Stimulated activated naive CD4-positive, alpha-beta T cell (primary cell): ENCODE results near the gene KAT6B.

Source experiments
- DNase-seq, 6 experiments: peaks; one replicate each; lab custom pipeline; 2025; lab: John Stamatoyannopoulos, UW

KAT6B gene

DNA sequence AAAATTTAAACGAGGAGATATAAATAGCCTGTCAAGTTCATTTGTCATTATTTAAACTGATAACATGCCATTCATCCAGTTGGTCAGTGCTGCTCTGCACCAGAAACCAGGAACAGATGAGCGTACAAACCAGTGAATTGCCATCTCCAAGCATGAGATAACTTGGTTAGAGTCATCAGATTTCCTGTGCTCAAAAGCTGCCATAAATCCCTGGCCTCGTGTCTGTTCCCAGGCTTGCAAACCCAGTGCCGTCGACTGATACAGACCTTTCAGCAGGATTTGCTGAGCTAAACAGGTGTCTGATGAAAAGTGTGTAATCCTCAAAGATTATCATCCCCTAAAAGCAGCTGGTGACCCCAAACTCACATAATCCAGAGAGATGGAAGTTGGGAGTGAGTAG is 189.0 kb downstream of the KAT6B start:
- DNase-seq, result no peak

DNA sequence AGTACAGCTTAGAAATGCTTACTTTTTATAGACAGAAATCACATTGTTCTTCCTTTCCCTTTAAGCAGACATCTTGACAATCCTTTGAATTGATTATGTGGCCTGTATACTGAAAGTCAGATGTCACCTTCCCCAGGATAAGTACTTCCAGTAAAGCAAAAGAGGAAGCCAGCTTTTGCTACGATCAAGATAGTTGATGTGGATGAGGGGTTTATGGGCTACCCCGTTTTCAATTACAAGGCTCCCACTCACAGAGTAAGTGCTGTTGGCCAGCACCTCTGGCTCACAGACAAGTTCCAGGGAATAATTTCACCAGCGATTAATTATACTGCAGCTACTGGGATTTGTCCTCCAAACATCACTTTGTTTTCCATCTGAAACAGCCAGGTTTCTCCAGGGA is 189.9 kb downstream of the KAT6B start:
- no peak for DNase-seq

DNA sequence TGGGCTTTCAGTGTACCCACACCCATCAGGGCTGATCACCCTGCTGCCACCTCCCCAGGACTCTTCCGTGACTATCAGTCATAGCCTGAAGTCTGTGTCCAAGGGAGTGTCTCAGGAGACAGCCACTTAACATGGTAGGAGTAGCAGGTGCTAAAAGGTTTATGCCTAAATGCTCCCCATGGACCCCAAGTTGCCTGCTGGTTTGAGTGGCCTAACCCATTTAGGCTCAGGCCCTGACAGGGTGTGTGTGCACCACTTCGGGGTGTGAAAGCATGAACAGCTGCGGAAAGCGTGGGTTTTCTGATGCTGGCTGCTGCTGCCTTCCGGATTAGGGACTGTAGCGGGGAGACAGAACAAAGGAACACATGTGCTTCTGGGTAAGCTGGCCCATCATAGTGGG is 191.9 kb downstream of the KAT6B start:
- DNase-seq, result no peak

DNA sequence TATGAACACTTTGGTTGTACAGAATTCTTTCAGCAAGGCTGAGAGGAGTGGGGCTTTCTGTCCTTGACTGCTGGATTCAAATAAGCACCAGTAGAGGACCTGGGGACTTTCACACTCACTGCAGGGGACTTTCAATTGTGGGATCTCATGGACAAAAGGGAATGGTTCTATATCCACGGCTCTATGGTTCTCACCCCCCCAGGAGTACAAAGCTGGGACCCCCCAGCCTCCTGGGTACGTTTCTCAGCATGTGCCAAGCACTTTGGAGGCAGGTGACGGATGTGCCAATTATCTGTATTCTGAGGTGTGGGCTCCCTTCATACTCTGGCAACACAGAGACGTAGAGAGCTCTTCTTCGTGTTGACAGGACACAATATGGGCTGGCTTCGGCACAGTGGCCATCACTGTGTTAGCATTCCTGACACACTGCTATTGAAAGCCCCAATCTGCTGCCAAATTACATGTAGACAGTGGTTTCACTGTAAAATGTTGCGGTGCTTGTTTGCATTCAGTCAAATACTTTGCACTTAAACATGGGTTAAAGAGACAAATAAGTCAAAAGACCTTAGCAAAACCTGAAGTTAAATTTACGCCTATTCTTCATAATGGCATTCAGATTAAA is 192.4 kb downstream of the KAT6B start:
- DNase-seq, result no peak

DNA sequence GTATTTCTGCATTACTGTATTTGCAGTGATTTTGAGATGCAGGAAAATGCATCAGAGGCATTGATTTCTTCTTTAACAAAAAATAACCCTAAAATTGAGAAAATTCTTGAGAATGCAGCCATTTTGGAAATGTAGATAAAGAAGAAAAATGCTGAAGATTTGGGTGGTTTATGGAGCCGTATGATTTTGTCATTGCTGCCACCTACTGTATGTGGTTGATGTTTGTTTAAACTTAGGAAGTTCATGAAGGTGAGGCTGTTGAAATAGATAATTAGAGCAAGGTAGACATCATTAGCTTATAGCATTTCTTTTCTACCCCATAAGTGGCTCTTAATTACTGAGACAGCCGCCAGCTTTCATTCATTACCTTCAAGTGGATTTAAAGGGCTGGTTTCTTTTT is 193.0 kb downstream of the KAT6B start:
- DNase-seq, result peak in 2 of 6 experiments; percentile 36 to 56

DNA sequence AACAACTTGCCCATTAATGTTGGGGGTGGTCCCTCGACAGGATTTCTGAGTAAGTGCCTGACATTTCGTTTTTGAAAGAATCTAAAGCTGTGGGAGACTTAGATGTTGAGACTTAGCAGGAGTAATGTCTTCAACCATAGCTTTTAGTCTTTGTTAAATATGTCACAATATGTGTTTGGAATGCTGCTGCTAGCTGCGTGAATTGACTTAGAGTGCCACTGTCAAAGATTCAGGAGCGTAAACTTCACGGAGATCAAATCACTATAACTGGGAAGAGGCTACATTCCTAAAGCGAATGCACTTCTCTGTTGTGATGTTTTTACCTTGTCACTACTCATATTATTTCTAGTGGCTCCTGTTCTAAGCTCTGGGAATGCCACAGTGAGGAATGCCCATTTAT is 193.8 kb downstream of the KAT6B start:
- DNase-seq, result no peak

DNA sequence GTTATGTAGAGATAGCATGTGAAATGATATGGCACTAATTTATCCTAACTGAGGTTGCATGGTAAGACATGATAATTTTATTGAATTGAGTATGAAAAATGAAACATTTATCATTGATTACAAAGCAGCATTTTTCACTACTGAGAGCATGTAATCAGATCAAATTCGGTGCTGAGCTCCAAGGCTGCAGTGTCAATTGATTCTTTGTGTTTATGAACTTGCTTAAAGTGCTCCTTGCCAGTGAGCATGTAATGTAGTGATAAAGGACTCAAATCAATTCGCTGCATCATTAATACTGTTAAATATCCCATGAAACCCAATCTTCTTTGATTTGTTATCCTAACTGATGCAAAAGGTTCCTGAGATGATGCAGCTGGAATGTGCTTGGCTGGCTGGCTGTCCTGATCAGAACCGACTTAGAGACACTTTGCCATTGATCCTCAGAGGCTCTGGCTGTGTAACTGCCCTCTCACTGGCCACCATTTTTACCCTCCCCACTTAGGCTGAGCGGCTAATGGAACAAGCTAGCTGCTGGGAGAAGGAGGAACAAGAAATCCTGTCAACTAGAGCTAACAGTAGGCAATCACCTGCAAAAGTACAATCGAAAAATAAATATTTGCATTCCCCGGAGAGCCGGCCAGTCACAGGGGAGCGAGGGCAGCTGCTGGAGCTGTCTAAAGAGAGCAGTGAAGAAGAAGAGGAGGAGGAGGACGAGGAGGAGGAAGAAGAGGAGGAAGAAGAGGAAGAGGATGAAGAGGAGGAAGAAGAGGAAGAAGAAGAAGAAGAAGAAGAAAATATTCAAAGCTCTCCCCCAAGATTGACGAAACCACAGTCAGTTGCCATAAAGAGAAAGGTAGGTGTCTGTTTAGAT is 195.2 kb downstream of the KAT6B start:
- no peak for DNase-seq

DNA sequence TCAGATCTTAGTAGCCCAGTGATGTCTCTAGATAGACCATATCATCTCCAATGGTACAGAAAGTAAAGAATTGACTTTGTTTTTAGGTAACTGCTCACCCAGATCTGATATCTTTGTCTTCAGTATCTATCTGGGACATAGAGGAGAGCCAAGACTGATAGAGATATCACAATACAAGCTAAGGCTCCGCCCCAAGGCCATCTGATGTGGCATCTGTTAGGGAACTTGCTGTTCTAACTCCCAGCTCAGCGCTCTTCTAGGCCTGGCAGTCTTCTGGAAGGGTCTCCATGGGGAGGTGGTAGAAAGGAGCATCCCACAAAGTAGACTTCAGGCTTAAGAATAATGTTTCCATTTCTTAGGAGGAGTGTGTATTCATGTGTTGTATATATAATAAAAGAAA is 196.7 kb downstream of the KAT6B start:
- no peak for DNase-seq

DNA sequence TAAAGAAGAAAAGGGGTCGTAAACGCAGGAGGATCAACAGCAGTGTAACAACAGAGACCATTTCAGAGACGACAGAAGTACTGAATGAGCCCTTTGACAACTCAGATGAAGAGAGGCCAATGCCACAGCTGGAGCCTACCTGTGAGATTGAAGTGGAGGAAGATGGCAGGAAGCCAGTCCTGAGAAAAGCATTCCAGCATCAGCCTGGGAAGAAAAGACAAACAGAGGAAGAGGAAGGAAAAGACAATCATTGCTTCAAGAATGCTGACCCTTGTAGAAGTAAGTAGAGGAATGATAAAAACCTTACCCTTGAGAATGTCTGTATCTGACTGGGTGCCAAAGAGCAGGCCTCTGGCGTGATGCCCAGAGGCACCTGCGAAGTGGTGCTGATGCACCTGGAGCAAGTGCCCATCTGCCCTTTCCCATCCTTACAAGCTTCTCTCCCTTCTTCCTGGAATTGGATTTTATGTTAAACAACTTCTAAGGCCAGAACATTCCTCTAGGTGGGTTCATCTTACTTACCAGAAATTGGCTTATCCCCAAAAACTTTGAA is 198.6 kb downstream of the KAT6B start:
- DNase-seq, result no peak

DNA sequence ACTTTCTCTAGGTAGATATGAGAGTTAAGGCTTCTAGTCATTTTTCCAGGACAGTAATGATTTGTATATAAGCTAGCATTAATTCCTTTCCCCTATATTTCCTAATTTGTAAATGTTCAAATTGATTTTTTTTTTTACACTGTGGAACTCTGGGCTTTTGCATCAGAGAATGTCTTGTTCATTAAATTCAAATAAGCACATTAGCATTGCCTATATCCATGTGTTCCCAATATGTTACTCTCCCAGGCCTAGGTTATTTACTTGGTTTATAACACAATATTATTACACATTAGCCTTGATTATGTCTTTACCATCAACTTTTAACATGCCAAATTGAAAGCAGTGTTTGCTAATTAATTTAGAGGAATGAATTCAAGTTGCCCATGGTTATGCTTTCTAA is 201.6 kb downstream of the KAT6B start:
- DNase-seq, result no peak

DNA sequence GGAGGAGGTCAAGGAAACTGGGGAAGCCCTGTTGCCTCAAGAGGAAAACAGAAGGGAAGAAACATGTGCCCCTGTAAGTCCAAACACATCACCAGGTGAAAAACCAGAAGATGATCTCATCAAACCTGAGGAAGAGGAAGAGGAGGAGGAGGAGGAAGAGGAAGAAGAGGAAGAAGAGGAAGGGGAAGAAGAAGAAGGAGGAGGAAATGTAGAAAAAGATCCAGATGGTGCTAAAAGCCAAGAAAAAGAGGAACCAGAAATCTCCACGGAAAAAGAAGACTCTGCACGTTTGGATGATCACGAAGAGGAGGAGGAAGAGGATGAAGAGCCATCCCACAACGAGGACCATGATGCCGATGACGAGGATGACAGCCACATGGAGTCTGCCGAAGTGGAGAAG is 202.3 kb downstream of the KAT6B start:
- DNase-seq, result no peak

DNA sequence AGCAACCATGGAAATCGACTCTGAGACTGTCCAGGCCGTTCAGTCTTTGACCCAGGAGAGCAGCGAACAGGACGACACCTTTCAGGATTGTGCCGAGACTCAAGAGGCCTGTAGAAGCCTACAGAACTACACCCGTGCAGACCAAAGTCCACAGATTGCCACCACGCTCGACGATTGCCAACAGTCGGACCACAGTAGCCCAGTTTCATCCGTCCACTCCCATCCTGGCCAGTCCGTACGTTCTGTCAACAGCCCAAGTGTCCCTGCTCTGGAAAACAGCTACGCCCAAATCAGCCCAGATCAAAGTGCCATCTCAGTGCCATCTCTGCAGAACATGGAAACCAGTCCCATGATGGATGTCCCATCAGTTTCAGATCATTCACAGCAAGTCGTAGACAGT is 203.0 kb downstream of the KAT6B start:
- DNase-seq, result no peak

DNA sequence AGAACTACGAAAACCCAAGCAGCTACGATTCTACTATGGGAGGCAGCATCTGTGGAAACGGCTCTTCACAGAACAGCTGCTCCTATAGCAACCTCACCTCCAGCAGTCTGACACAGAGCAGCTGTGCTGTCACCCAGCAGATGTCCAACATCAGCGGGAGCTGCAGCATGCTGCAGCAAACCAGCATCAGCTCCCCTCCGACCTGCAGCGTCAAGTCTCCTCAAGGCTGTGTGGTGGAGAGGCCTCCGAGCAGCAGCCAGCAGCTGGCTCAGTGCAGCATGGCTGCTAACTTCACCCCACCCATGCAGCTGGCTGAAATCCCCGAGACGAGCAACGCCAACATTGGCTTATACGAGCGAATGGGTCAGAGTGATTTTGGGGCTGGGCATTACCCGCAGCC is 203.5 kb downstream of the KAT6B start:
- DNase-seq, result no peak

DNA sequence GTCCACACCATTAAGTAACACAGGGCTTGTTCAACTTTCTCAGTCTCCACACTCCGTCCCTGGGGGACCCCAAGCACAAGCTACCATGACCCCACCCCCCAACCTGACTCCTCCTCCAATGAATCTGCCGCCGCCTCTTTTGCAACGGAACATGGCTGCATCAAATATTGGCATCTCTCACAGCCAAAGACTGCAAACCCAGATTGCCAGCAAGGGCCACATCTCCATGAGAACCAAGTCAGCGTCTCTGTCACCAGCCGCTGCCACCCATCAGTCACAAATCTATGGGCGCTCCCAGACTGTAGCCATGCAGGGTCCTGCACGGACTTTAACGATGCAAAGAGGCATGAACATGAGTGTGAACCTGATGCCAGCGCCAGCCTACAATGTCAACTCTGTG is 204.0 kb downstream of the KAT6B start:
- no peak for DNase-seq

DNA sequence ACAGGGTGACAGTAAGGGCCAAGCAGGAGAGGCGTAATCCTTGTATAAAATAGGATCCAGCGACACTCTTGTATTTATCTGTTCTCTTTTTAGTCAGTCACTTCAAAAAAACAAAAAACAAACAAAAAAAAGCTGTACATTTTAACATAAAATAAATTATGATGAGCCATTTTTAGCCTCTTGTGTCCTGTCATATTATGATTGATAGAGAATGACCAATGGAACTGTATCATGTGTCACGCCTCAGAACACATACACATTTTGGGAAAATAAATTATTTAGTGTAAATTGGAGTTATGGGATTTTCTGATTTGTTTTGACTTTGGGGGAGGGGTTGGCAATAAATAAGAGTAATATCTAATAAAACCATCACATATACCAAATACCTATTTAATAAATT is 205.7 kb downstream of the KAT6B start:
- DNase-seq, result no peak

DNA sequence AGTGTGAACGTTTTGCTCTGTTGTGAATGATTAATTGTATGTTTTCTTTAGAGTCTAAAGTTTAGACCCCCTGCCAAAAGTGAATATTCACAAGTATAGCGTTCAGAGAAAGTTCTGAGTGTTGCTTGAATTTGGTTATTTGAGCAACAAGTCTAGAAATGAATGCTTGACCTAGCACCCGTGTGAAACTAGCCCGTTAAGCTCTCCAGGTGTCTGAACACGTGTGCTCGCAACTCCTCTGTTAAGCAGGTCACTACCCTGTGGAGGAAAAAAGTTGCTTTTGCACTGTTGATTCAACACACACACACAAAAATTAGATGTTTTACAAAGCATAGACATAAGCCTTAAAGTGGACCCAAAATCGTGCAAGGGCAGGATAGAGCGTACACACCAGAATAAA is 206.4 kb downstream of the KAT6B start:
- DNase-seq, result no peak

DNA sequence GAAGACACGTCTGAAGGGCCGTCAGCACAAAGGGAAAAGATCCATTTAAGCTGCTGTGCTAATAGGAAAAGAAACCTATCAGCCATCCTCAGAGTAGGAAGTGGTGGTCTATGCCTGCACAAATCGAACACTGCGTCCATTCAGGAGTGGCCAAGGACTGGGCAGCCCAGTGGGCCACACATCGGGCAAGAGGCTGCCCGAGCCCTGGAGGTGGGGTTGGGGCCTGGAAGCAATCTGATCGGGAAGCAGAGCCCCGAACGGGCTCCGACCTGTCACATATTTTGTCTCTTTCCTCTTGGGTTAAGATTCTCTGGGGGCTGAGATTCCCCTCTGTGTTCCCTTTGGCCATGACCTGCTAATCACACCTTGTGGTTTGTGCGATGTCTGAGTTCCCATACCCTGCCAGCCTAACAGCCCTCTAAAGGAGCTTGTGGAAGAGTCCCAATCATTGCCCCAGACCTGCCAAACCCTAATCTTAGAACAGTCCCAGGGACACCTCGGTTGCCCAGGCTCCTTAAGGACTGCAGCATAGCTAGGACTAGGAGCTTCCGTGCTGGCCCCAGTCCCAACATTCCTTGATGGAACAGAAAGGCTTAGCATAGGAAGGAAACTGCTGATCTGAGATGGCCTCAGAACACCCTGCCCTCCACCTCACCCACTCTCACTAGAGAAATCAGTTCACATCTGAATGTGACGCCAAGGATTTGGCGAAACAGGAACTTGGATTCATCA is 207.2 kb downstream of the KAT6B start:
- no peak for DNase-seq

DNA sequence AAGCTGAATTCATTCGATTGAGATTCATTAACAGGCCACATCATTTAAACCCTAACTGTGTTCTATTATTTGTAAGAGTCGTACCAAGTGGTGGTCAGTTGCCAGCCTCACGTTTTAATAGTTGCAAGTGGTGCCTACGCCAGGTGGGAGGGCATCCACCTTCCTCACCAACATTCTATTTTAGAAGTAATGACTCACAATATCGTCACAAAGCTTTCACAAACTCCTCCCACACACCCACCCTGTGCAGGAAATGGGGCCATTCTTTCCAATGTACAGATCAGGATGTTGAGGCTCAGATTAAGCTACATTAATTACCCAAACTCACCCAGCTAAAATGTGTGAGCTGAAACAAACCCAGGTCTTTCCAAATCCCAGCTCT is 207.7 kb downstream of the KAT6B start:
- DNase-seq, result no peak

DNA sequence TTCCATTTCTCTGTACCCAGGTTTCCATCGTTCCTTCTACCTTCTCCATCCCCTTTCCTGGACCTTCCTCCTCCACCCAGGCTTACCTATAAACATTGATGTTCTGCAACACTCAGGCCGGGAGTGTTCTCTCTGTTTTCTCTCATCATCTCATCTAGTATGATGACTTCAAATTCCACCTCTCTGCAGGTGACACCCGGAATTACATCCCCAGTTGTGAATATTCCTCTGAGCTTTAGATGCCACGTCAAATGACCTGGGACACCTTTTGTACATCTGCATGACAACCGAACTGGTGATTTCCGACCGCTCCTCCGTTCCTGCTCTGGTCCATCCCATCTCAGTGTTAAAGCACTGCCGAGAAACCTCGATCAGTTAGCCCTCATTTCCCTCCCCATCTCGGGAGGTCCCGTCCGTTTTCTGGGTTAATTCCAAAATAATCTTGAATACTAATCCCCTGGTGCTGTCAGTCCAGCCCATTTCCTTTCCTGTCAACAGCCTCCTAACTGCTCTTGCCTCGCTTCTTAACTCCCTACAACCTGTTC is 208.4 kb downstream of the KAT6B start:
- no peak for DNase-seq

DNA sequence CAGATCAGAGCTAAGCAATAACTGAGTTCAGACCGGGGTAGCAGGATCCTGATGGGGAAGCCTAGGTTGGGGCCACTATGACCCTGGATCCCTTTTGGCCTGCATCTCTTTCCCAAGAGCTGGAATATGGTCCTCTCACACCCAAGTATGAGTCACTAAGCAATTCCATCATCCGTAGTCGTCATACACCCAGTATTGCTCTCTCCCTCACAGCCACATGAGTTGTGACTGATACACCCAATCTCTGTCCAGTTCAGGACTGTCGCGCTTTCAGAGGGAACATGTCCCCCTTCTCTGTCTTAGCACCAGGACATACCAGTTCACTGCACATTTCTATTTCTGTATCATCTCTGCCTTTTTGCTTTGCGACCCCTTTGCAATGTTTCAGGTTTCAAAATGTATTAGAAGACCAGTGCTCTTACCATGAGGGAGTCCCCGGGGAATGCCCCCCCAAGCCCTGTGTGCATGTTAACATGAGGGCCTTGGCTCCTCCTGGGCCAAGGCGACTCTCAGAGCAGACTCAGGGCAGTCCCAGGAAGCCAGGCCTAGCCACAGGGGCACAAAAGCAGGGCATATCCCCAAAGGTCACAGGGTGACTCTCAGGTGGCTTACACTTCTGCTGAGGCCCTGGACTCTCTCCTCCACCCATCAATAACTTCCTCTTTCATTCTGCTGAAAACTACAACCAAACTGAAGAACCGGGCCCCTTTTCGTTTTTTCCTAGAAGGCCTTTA is 209.7 kb downstream of the KAT6B start:
- no peak for DNase-seq

DNA sequence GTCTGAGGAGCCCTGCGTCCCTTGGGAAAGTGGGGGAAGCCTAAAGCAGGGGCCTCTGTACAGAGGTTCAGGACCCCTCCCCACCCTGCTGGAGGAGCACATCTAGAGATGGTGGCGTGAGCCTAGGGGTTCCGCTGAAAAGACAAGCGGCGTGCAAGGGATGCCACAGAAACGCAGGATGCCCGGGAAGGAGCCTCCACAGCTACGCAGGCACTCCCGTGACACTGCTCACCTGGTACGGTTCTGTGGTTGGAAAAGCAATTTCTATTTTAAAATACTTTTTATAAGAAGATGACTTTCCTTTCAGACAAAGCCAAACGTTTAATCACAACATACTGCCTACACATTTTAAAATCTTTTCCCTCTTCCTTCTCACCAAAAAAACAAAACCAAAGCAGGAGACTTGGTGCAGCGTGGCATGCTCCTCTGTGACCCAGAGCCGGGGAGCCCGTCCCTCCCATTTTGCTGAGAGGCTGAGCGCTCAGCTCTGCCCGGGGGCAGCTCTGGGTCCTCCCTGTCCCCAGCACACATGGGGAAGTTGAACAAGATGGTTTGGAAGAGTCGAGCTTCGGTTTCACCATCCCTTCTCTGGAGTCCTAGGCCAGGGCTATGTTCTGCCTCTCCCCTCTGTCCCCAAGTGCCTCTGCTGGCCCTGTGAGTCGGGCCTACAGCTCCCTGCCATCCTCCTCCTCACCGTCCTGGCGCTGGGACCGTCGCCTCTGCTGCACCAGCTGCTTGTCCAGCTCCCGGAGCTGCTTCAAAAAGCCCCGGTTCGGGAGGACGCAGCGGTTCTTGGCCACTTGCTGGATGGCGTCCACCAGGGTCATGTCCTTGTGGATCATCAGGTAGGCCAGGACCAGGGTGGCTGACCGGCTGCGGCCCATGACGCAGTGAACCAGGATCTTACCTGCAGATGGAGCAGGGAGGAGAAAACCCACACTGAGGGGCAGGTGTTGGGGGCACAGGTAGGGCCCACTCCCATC is 211.1 kb downstream of the KAT6B start:
- DNase-seq, result no peak
